ENCODE data around the gene DRG2. TPM values are rescaled to one million over a fixed set of nuclear protein-coding genes. Genes with fewer than 3 reads are reported as not detected.

Gene DRG2
- total and polyA plus RNA-seq, 2 of the 13 experiments (the other 11 are each of a cell fraction or from before 2014, with no cell fraction given): 20.1 to 26.6 TPM

GRCh38 chr17:18087610-18088491, at the start of gene DRG2 (continued):
- TF ChIP-seq STAT5B (CRISPR knock-in tag; IDR thresholded peaks at IDR 0.05) (0 out of 2 replicates have a peak, but pooled peaks have one; percentile 58), RXRA (CRISPR knock-in tag; IDR thresholded peaks at IDR 0.05) (peak; percentile 93), ZNF329 (CRISPR knock-in tag; IDR thresholded peaks at IDR 0.05; ENCODE audit: low read depth) (peak; percentile 72; the same call in 1 of the 2 replicates), TP53 (CRISPR knock-in tag; conservative IDR thresholded peaks at IDR 0.05) (peak; percentile 85), RNF2 (conservative IDR thresholded peaks at IDR 0.05; ENCODE audit: low read depth) (peak; percentile 57; the same call in 1 of the 2 replicates), ZNF20 (CRISPR knock-in tag; IDR thresholded peaks at IDR 0.05) (no peak), ZNF333 (CRISPR knock-in tag; IDR thresholded peaks at IDR 0.05; ENCODE audit: borderline replicate concordance) (no peak), E2F5 (CRISPR knock-in tag; conservative IDR thresholded peaks at IDR 0.05) (0 out of 2 replicates have a peak, but pooled peaks have one; percentile 27), ZNF234 (CRISPR knock-in tag; conservative IDR thresholded peaks at IDR 0.05) (peak; percentile 67; the same call in 1 of the 2 replicates), ZFP91 (CRISPR knock-in tag; IDR thresholded peaks at IDR 0.05; ENCODE audit: borderline replicate concordance) (peak; percentile 96), ZXDC (CRISPR knock-in tag; IDR thresholded peaks at IDR 0.05) (0 out of 2 replicates have a peak, but pooled peaks have one; percentile 80), HIVEP1 (CRISPR knock-in tag; IDR thresholded peaks at IDR 0.05) (no peak; the same call in 1 of the 2 replicates), ELF1 (CRISPR knock-in tag; IDR thresholded peaks at IDR 0.05) (peak; percentile 90), FLYWCH1 (CRISPR knock-in tag; IDR thresholded peaks at IDR 0.05) (no peak), KLF12 (CRISPR knock-in tag; IDR thresholded peaks at IDR 0.05; ENCODE audit: borderline replicate concordance) (peak; percentile 95; the same call in 1 of the 2 replicates), ZHX1 (CRISPR knock-in tag; IDR thresholded peaks at IDR 0.05; ENCODE audit: low read depth) (peak; percentile 89), SUZ12 (IDR thresholded peaks at IDR 0.05; ENCODE audit: low read depth, low read length) (no peak)

All from HepG2 (cell line).